ENCODE data around the gene MCC.

MCC gene

DNA sequence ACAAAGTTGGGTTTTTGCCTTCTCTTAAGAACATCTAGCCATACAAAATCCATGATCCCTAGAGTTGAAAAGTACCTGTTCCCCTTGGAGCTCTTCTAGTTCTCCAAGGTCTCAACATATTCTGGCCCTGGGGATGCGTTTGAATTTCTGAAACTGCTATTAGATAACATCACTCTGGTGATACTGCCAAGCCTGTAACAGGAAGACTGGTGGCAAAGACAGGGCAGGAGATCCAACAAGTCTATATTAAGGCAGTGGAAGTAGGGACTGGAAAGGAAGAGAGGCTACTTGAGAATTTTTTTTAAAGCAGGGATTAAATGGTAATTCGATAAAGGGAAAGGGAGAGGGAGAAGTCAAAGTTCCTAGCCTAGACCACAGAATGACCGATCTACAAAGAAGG lies 264.9 kb downstream of the MCC start:
- DNase-seq (ENCODE audit: low read depth): no peak

DNA sequence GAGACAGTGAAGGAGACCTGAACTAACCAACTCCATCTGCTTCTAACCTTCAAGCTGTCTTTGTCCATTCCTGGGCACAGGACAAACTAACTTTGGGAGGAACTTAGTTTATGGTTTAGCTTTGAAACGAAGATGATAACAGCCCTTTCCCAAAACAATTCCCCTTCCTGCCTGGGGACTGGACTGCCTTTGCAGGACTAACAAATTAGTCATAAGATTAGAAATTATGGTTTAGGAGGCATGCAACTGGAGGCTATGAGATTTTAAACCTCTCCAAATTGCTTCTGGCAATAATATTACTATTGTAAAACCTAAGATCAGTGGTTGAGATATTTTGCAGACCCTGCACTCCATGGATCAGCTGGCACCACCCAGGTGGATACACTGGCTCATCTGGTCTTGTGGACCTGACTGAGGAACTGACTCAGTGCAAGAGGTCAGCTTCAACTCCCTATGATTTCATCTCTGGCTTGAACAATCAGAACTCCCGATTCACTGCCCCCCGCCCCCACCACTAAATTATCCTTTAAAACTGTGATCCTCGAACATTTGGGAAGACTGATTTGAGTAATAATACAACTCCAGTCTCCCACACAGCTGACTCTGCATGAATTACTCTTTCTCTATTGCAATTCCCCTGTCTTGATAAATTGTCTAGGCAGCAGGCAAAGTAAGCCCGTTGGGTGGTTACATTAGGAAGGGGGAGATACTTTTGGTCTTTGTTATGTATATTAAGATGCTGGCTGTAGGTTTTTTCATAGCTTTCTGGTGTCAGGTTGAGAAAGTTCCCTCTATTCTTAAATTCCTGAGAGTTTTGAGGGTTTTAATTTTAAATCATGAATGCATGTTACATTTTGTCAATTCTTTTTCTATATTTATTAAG lies 266.7 kb downstream of the MCC start:
- no peak for DNase-seq (ENCODE audit: low read depth)

DNA sequence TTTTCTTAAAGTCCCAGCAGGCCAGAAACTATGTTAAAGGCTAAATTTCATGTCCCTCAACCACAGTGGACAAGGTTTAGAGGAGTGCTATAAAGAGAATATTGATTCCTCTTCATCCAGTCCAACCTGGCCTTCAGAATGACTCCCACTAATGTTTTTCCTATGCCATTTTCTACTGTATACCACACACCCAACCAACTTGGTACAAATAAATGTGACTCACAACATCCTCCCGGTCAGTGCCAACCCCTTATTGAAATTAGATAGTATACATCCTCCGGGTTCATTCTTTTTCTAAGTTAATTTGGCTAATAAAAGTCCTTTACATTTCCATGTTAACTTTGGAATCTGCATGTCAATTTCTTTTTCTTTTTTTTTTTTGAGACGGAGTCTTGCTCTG lies 268.6 kb downstream of the MCC start:
- DNase-seq (ENCODE audit: low read depth): no peak

DNA sequence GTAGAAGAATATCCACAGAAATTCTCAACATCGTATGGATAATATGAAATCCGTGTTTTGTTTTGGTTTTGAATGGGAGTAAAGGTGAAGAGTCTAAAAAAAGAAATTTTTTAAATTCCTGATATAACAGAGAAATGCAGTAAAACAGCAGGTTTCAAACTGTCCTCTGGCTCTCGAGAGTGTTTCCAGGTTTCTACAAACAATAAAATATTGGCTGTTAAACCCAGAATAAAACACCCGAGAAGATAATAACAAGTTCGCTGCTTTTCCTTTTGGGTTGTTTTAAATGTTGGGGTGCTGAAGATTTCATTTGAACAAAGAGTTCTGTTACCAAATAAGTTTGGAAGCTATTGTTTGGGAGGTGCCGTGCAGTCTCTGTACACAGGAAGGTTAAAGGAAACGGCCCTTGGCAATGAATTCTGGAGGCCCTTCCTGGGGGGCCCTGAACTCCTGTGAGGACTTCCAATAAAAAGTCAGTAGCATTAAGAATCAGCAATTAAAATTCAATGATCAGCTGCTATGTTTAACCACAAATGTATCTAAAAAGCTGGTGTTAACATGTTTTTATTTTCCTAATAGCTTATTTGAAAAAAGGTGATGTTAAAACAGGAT lies 269.2 kb downstream of the MCC start:
- no peak for DNase-seq (ENCODE audit: low read depth)

DNA sequence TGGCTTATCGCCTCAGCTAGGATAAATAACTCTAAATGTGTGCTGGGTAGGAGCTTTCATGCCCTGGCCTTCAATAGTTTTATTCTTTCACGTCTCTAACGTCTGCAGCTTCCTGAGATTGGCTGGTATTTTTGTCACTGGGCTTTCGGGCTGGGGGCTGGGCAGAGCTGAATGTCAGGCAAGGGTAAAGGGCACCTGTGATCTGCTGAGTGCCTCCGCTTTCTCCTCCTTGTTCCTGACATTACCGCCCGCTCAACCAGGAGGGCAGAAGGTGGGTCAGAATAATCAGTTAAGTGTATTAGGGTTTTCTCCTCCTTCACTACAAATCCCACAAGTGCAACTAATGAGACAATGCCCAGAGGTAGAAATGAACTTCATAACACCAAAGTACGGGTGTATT lies 270.1 kb downstream of the MCC start:
- no peak for DNase-seq (ENCODE audit: low read depth)

DNA sequence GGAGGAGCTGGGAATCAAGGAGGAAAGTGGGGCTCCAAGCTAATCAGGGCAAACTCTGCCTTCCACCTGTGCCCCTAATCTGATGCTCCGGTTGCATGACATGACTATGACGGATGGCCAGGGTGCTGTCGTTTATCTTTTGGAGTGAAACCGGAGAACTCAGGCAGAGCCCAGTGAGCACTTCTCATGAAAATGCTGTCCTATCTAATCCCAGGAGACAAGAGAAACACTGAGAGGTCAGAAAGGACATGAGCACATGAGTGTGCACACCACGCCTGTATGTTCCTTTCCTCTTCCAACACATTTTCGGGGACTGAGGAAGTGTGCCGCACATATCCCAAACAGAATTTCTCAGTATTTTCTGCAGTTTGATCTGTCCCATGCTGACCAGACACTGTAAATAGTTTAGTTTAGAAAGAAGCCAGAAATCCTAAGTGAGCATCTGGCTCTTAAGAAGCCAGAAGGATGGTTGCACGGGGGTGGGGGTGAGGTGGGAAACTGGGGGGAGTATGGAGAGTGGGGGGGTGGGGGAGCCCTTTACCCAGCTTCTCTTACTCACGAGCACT lies 270.6 kb downstream of the MCC start:
- no peak for DNase-seq (ENCODE audit: low read depth)

DNA sequence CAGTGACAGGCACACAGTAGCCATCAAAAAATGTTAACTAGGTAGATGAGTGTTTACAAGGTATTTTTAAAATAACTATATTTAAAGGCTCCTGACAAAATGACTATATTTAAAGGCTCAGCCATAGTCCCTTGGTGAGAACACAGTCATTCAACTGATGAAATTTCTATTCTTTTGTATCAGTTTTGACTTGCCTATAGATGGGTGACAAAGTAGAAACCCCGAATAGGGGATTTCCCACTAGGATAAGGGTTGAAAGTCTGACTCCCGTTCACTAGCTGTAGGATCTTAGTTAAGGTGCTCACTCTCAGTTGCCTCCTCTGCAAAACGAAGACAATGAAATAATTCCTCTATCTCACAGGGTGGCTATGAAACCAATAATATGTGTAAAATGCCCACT lies 271.7 kb downstream of the MCC start:
- DNase-seq (ENCODE audit: low read depth): no peak

DNA sequence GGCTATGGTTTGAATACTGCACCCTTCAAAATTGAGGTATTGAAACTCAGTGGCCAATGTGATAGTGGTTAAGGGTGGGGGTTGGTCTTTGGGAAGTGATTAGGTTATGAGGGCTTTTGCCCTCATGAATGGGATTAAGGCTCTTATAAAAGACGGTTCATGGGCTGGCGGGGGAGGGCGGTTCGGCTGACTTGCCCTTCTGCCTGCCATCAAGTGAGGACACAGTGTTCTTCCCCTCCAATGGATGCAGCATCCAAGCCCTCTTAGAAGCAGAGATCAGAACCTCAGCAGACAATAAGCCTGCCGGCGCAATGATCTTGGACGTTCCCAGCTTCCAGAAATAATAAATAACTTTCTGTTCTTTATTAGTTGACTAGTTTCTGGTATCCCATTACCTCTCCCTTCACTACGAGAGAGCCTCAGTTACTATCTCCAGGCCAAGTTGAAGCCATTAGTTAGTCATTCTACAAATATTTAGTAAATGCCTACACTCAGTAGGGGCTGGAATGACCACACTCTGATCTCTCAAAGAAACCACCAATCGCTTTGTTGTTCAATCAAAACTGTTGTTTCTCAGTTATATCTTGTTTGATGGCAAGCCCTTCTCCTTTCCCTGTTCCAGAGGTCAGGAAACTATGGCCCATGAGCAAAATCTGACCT lies 272.7 kb downstream of the MCC start:
- DNase-seq (ENCODE audit: low read depth): no peak

DNA sequence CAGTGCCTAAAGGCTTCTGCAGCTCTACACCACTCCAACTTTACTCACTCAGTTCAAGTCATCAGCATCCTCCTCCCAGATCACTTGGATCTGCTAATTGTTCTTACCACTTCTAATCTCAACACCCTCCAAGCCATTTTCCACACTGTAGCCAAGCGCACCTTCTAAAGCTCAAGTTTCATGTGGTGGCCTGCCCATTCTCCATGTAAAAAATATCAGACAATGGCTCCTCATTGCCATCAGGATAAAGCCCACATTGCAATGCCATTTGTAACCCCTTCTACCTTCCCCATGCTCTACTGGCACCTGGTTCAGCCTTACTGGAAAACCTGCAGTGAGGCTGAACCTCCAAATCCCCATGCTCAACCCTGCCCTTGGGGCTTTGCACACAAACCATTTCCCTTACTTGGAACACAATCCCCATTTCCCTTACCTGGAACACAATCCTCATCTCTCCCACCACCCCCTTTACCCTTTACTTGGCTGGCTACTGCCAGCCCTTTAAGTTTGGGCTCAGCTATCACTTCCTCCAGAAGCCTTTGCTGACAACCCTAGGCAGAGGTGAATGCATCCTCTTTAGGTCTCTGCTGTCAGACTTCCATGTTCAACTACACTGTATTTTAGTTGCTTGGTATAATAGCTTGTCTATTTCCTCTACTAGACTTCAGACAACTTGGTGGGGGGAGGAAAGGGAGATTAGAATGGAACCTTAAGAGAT lies 273.5 kb downstream of the MCC start:
- DNase-seq (ENCODE audit: low read depth): no peak

DNA sequence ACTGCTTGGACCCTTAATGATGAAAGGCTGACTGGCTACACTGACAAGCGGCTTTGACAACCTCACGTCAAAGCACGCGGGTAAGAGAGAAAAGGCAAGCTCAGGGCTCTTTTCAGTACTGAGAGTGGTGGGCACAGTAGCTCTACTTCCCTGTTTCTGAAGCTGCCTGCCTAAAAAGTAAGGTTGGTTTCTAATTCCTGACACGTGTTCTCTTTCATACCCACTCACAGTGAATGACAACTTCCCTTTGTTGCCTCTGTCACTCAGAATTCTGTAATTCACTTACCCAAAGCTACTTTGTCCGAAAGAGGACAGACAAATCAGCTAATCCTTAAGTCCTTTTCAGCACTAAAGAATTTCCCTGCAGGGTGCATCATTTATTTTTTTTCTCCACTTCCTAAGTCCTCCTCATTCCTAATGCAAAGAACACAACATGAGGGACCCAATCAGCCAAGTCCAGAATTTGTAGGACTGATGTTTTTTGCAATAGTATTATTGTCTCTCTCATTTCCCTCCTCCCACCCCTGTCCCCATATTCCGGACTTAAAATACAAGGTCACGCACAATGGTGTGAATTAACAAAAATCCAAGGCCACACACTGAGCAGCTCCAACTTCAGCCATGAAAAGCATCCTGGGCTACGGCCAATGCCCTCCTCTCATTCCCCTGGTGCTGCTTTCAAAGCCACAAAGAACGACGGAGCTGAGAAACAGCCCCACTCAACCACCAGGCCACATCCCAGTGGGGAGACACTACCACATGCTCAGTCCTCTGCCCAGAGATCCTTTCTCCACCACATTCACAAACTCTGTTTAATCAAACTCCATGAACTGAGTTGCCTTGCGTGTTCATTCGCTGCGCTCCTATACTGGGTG lies 274.5 kb downstream of the MCC start:
- no peak for DNase-seq (ENCODE audit: low read depth)

DNA sequence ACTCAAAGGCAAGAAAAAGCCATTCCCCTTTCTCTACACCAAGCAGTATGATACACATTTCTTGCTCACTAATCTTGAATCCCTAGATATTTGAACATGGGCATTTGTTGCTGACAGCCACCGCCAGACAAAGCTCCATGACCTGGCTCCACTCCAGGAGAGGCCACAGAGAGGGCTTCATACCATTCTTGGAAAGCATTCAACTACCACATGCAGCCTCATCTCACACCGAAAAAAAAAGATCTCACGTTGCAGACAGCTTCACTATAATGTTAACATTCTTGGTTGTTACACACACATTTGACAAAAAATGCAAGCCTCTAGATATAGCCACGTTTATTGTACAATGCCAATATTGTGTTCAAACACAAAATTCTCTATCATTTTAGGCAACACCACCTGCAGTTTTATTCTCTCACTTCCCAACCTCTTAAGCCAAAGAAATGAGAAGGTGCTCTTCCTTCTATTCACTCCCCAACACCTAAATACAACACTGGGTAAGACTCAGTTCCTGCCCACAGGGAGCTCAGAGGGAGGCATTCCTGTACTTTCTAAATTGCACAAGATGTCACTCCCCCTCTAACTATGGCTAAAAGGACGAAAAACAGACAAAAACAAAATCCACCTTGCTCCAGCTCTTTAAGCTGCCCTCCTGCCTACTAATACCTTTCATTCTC lies 275.9 kb downstream of the MCC start:
- no peak for DNase-seq (ENCODE audit: low read depth)

DNA sequence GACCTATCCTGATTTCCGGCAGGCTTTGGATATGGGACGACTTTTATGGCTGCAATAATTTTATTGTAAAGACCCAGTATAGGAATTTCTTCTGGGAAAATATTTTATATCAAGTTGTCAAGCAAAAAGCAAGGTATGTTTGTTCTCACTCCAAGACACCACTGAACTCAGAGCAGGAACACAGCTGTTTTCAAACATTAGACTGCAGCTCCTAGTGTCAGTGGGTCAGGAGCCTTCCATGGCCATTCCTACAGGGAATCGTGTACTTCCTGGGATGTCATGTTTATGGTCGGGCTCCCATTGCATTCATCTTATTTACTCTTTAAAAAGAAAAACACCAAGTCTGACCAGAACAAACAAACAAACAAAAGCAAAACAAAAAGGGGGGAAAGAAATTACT lies 278.8 kb downstream of the MCC start:
- no peak for DNase-seq (ENCODE audit: low read depth)

DNA sequence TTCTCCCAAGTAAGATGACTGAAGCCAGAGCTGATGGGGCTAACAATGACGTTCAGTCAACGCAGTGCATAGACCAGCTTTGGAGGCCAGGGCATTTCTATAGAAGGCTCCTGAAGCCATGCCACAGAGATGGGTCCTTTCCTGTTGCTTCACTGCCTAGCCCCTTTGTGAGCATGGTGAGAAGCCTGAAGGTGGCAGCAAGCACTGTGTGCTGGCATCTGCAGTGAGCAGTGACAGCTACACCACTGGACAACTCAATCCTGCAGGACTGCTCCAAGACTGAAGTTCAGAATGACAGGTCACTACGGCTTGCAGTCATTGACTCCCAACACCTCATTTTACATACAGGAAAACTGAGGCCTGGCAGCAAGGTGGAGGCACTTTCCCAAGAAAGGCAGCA lies 282.4 kb downstream of the MCC start:
- no peak for DNase-seq (ENCODE audit: low read depth)

DNA sequence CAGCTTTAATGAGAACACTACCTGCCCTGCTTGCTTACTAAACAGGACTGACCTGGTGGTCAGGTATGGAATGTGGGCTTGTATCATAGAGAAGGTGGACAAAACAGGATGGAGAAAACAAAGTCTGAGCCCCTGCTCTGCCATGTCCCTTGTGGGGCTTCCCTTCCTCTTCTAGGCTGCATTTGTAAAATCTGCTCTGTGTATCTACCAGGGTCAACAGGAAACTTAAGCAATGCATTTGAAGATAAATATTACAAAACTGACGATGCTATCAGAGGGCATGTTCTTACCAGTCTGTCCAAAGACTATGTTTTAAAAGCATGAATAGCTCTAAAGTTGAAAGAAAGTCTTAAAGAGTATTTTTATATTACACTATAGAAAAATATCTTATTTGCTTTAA lies 282.9 kb downstream of the MCC start:
- no peak for DNase-seq (ENCODE audit: low read depth)

DNA sequence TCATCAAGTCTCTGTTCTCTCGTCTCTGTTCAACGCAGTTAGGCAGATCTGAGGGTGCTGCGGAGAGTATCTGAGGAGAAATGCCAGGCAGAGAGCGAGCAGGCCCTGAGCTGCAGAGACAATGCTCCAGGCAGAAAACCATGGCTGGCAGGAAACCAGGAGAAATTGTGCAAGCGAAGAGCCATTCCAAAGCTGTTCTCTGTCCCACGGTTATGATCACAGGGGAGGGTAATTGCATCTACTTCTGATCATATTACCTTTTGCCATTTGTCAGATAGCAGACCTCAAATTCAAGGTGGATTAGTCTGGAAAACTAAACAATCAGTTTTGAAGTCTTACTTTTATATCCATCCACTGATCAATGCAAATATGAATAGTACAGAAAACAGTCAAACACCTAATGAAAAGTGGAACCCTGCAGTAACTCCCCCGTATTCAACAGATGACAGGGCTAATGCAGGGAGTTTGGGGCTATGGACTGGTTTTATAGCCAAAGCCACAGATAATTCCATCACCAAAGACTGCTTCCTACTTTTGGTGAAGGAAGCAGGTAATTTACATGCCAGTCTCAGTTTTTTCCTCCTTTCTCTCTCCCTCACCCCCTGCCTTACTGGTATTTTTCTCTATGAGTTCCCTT lies 283.6 kb downstream of the MCC start:
- DNase-seq (ENCODE audit: low read depth): no peak

DNA sequence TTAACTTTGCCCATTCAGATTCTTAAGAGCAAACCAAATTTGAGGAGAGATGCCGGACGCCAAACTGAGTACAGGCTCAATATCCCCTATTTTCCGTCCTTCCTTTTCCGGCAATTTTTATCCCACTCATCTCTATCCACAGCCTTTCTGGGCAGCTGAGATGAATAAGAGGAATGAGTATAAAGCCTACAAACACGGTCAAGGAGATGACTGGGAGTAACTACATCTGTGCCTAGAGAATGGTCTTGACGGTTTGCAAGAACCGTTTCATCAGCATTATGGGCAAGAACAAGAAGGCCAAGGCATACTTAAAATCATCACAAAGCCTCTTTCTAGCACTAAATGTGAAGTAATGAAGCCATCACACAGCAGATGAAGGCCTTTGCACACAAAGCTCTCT lies 284.3 kb downstream of the MCC start:
- no peak for DNase-seq (ENCODE audit: low read depth)

DNA sequence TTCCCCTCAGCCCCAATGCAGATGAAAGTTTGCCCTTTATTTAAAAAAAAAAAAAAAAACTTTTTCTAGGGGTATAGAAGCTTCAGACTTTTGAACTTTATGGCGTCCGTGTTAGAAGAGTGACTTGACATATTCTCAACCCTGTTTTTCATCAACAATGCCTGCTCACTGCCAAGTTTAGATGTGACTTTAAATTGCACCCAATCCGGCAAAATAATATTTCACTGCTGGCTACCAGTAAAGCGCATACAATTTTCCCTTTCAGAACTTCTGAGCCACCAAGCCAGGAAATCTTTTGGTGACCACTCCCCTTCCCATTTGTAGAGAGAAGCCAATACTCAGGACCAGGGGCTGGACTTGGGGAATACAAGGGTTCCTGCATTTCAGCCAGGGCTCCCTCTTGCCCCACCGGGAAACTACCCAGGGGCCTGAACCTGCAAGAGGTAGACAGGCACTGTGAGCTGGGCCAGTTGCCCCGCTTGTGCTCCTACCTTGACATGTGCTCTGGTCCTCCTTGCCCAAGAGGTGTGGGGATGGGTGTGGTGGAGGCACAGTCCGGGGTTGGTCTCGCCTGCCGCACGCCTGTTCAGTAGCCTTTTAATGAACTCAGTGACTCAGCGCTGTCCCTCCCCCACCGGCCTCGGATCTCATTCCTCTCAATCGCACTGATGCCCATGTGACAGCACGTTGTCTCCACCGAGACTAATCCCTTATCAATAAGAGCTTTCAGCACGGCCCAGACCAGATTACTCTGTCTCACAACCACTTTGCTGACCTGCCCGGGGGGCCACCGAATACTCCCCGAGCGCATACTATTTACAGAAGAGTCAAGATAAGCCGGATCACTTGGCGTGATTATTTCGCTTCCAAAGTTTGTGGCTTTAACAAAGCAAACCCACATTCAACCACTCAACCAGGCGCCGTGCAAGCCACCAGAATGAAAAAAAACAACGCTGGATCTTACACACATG lies 285.2 kb downstream of the MCC start:
- no peak for DNase-seq (ENCODE audit: low read depth)

DNA sequence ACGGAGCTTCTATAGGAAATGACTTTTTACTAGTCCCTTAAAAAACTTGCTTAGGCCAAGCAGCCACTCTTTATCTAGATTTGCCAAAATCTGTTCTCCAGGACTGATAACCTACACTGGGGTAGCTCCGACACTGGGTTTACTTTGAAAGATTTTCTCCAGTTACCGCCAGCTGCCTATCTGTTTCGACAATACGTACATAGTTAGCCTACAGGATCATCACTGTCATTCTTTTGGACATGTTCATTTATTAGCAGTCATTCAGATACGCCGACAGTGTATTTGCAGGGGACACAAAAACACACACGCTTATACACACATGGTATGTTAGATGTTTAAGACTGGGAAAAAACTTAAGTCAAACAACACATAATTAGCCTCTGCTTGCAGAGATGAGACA lies 286.0 kb downstream of the MCC start:
- DNase-seq (ENCODE audit: low read depth): no peak

DNA sequence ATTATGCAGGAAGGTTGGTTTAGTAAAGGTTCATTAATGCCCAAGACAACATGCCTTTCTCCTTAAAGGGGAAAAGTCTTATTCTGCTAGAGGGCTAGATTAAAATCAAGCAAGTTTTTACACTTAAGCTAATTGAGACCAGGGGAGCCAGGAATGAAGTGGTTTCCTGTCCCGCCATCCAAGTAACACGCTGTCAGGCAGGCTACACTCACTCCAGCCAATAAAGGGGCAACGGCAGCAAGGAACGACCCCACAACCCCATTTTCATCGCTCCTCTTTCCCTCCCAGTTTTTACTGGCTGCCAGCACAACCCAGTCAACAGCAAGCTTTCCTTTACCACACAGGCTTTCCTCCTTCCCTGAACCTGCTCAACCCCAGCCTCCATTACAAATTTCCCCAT lies 286.5 kb downstream of the MCC start:
- no peak for DNase-seq (ENCODE audit: low read depth)

Measured in T-helper 22 cell (primary cell).